Neuronal stem cell (in vitro differentiated cells): ENCODE results near the gene CTNNBIP1.

Source experiments
- DNase-seq: peaks from one replicate; pipeline ENCODE4 v3.0.0-alpha.2; 2013; ENCODE audit warnings: low spot score
- H2AFZ ChIP-seq: one replicate; pipeline ENCODE4 v1.6.1; 2013; ENCODE audit warnings: mild to moderate bottlenecking, low read length, inconsistent platforms
- H2AK5ac ChIP-seq: 2 replicates; pipeline ENCODE4 v1.6.1; 2013; ENCODE audit warnings: low read depth, mild to moderate bottlenecking, inconsistent platforms, low read length, moderate library complexity, mixed read lengths
- H2BK120ac ChIP-seq: 2 replicates; pipeline ENCODE4 v1.6.1; 2013; ENCODE audit warnings: low read depth, mild to moderate bottlenecking, inconsistent platforms, low read length, moderate library complexity, mixed read lengths
- H2BK12ac ChIP-seq: one replicate; pipeline ENCODE4 v1.6.1; 2013; ENCODE audit warnings: low read length, inconsistent platforms
- H2BK15ac ChIP-seq: 2 replicates; pipeline ENCODE4 v1.6.1; 2013; ENCODE audit warnings: mild to moderate bottlenecking, low read length, inconsistent platforms, mixed read lengths
- H2BK5ac ChIP-seq: one replicate; pipeline ENCODE4 v1.6.1; 2013; ENCODE audit warnings: inconsistent platforms, mild to moderate bottlenecking, low read length, moderate library complexity
- H3K14ac ChIP-seq: one replicate; pipeline ENCODE4 v1.6.1; 2013; ENCODE audit warnings: low read length, inconsistent platforms
- H3K18ac ChIP-seq: 2 replicates; pipeline ENCODE4 v1.6.1; 2013; ENCODE audit warnings: low read length, inconsistent platforms
- H3K23ac ChIP-seq: 2 replicates; pipeline ENCODE4 v1.6.1; 2013; ENCODE audit warnings: low read depth, mild to moderate bottlenecking, mixed read lengths, low read length, inconsistent platforms; ENCODE audit not compliant: poor library complexity
- H3K27ac ChIP-seq: replicated peaks from 3 replicates; pipeline ENCODE4 v1.5.1; 2013; ENCODE audit warnings: low read length, inconsistent platforms
- H3K27me3 ChIP-seq, 3 experiments: 2 replicates each; pipeline ENCODE4 v1.6.1; 2013; ENCODE audit warnings: low read length in 3 of 3, mild to moderate bottlenecking in 2 of 3, inconsistent platforms in 1 of 3, low read depth in 1 of 3, mixed read lengths in 1 of 3, moderate library complexity in 1 of 3; ENCODE audit not compliant: control insufficient read depth in 3 of 3, insufficient read depth in 3 of 3
- H3K36me3 ChIP-seq, 2 donors: replicated peaks in 1 of 2; 2 replicates each; pipeline ENCODE4 v1.6.1; 2013; ENCODE audit warnings: low read length in 2 of 2; ENCODE audit not compliant: control insufficient read depth in 2 of 2, insufficient read depth in 2 of 2
- H3K4ac ChIP-seq: 2 replicates; pipeline ENCODE4 v1.6.1; 2013; ENCODE audit warnings: inconsistent platforms, mild to moderate bottlenecking, low read length, moderate library complexity
- H3K4me1 ChIP-seq, 2 donors: 1 replicate in 1 of 2; 2 replicates in 1 of 2; pipeline ENCODE4 v1.6.1; 2013; ENCODE audit warnings: low read length in 2 of 2, low read depth in 1 of 2; ENCODE audit not compliant: control insufficient read depth in 2 of 2, insufficient read depth in 1 of 2
- H3K4me2 ChIP-seq: one replicate; pipeline ENCODE4 v1.6.1; 2013; ENCODE audit warnings: mild to moderate bottlenecking, low read length, inconsistent platforms; ENCODE audit not compliant: insufficient read depth, poor library complexity, severe bottlenecking
- H3K4me3 ChIP-seq, 2 donors: 2 replicates each; pipeline ENCODE4 v1.5.1; 2013; ENCODE audit warnings: low read length in 2 of 2, mild to moderate bottlenecking in 2 of 2, inconsistent platforms in 1 of 2, moderate library complexity in 1 of 2
- H3K79me1 ChIP-seq: one replicate; pipeline ENCODE4 v1.6.1; 2013; ENCODE audit warnings: low read depth, mild to moderate bottlenecking, inconsistent platforms, low read length, moderate library complexity
- H3K9ac ChIP-seq: one replicate; pipeline ENCODE4 v1.6.1; 2013; ENCODE audit warnings: mild to moderate bottlenecking, low read depth, low read length, inconsistent platforms; ENCODE audit not compliant: poor library complexity
- H3K9me3 ChIP-seq, 2 donors: replicated peaks in 1 of 2; 2 replicates each; pipeline versions ENCODE3 to v1.6.1; 2013; ENCODE audit warnings: low read length in 2 of 2, mild to moderate bottlenecking in 2 of 2, inconsistent platforms in 1 of 2, low read depth in 1 of 2, mixed read lengths in 1 of 2, moderate library complexity in 1 of 2; ENCODE audit not compliant: control insufficient read depth in 2 of 2, insufficient read depth in 1 of 2
- H4K8ac ChIP-seq: one replicate; pipeline ENCODE4 v1.6.1; 2013; ENCODE audit warnings: low read depth, mild to moderate bottlenecking, inconsistent platforms, low read length, moderate library complexity
- H4K91ac ChIP-seq: one replicate; pipeline ENCODE4 v1.6.1; 2013; ENCODE audit warnings: low read length, low read depth, mild to moderate bottlenecking, inconsistent platforms; ENCODE audit not compliant: poor library complexity
- WGBS, 2 donors: extraction: QIAGEN DNeasy Blood & Tissue Kit; methylation state at CpG; one replicate each; pipeline ENCODE4 v1.1.7; 2013; ENCODE audit warnings: missing lambda C conversion rate in 2 of 2, mixed read lengths in 1 of 2; ENCODE audit not compliant: insufficient read length in 2 of 2, insufficient replicate concordance in 1 of 2; ENCODE audit errors: extremely low coverage in 2 of 2; 5-methylcytosine and 5-hydroxymethylcytosine counted together

CTNNBIP1 gene

DNA sequence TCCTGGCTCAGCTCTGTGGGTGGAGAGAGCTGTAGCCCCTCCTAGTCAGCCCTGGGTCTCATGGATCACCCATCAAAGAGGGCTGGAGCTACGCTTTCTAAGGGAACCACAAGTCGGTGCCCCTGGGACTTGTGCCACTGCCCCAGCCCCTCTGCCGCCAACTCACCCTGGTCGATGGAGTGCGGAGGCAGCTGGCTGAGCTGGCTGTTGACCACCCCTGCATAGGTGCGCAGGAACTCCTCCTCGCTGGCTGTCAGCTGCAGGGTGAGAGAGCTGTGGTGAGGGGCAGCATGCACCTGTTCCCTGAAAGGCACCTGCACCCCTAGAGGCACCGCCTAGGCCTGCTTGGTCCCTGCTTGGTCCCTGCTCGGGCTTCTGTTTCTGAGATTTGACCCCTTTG, 39.0 kb downstream of the CTNNBIP1 start:
- WGBS, 2 donors = no CpG with 5 or more reads among the region's 9 CpGs
- H2BK12ac ChIP-seq = no peak overlapping the region
- no peaks in the 10 kb centered on the region for H3K27me3 ChIP-seq

DNA sequence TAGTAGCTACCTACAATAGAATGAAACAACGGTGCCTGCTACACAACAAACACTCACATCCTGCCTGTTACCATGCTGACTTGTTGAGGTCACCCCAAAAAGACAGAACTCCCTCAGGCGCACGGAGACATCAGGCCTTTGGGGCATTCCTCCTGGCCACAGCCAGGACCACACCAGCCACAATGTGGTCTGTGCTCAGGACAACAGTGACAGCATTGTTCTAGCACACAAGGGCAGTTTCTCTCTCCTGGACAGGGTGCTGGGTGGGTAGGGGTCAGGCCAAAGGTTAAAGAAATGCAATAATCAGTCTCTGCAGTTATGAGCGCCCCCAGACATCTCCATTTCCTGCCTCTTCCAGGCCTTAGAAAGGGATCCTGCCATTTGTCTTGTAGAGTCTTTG, 39.5 kb downstream of the CTNNBIP1 start:
- H2AFZ ChIP-seq = no peak overlapping the region
- no peak overlapping the region for H3K27ac ChIP-seq
- H2BK5ac ChIP-seq = no peak overlapping the region
- no peak overlapping the region for H2BK12ac ChIP-seq
- no peak overlapping the region for H3K18ac ChIP-seq
- no peak overlapping the region for H3K9ac ChIP-seq
- no peak for DNase-seq
- WGBS, 2 donors = no CpG with 5 or more reads among the region's 4 CpGs
- no peak overlapping the region for H4K8ac ChIP-seq
- no peaks in the 10 kb centered on the region for H3K27me3 ChIP-seq
- no peak overlapping the region for H4K91ac ChIP-seq
- H2BK15ac ChIP-seq = no peak overlapping the region
- H3K79me1 ChIP-seq = peaks cover 3% of the 10 kb centered on the region
- no peak overlapping the region for H3K4me3 ChIP-seq
- H3K14ac ChIP-seq = no peak overlapping the region
- H2BK120ac ChIP-seq = no peak overlapping the region
- no peak overlapping the region for H3K23ac ChIP-seq
- no peak overlapping the region for H3K4ac ChIP-seq
- peaks cover 36 to 40% of the 10 kb centered on the region in 2 donors for H3K36me3 ChIP-seq
- H3K9me3 ChIP-seq = no peaks in the 10 kb centered on the region
- peaks cover 6 to 7% of the 10 kb centered on the region in 2 donors for H3K4me1 ChIP-seq
- no peak overlapping the region for H2AK5ac ChIP-seq
- H3K4me2 ChIP-seq = no peak overlapping the region

More for the DNA sequence above, 39.0 kb downstream of the CTNNBIP1 start:
- no peak overlapping the region for H2AFZ ChIP-seq
- no peak overlapping the region for H2AK5ac ChIP-seq
- H3K14ac ChIP-seq = no peak overlapping the region
- no peak overlapping the region for H3K27ac ChIP-seq
- H4K91ac ChIP-seq = no peak overlapping the region
- H3K4ac ChIP-seq = no peak overlapping the region
- H4K8ac ChIP-seq = no peak overlapping the region
- no peak overlapping the region for H2BK15ac ChIP-seq
- peak overlapping the region; percentile 81 for H3K23ac ChIP-seq
- H3K9me3 ChIP-seq = no peaks in the 10 kb centered on the region
- DNase-seq = no peak
- H3K9ac ChIP-seq = no peak overlapping the region
- H3K36me3 ChIP-seq = peaks cover 34 to 40% of the 10 kb centered on the region in 2 donors
- no peak overlapping the region for H3K18ac ChIP-seq
- H3K4me2 ChIP-seq = no peak overlapping the region
- no peak overlapping the region for H2BK120ac ChIP-seq
- H3K4me3 ChIP-seq = no peak overlapping the region
- peaks cover 3% of the 10 kb centered on the region for H3K79me1 ChIP-seq
- H2BK5ac ChIP-seq = no peak overlapping the region
- peaks cover 6 to 8% of the 10 kb centered on the region in 2 donors for H3K4me1 ChIP-seq

DNA sequence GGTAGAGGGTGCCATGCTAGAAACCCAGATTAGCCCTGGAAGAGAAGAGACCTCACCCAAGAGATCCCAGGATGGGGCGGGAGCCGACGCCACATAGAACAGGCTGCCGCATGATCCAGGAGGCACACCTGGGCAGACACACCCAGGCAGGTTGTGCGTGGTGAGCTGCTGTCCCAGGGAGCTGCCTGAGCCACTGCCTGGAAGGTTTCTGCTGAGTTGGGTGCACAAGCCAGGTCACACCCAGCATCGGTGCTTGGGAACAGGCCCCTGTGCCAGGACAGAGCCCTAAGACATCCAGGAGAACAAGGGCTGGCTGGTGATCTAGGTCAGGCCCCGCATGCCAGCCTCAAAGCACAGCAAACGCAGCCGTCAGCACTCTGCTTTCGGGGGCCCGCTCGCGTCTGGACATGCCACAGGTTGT, 40.2 kb downstream of the CTNNBIP1 start:
- no peak overlapping the region for H3K14ac ChIP-seq
- no peak overlapping the region for H4K8ac ChIP-seq
- peaks cover 3% of the 10 kb centered on the region for H3K79me1 ChIP-seq
- H3K9ac ChIP-seq = no peak overlapping the region
- no peak overlapping the region for H3K4me2 ChIP-seq
- H3K4me3 ChIP-seq = no peak overlapping the region
- no peak overlapping the region for H2BK5ac ChIP-seq
- no peak for DNase-seq
- H4K91ac ChIP-seq = no peak overlapping the region
- H3K9me3 ChIP-seq = no peaks in the 10 kb centered on the region
- no CpG with 5 or more reads among the region's 13 CpGs for WGBS, 2 donors
- no peak overlapping the region for H2AFZ ChIP-seq
- H2AK5ac ChIP-seq = no peak overlapping the region
- H2BK120ac ChIP-seq = no peak overlapping the region
- no peaks in the 10 kb centered on the region for H3K4me1 ChIP-seq
- no peak overlapping the region for H3K18ac ChIP-seq
- H3K27me3 ChIP-seq = no peaks in the 10 kb centered on the region
- peaks cover 36 to 40% of the 10 kb centered on the region in 2 donors for H3K36me3 ChIP-seq
- H2BK15ac ChIP-seq = no peak overlapping the region
- no peak overlapping the region for H3K23ac ChIP-seq
- no peak overlapping the region for H3K4ac ChIP-seq
- H2BK12ac ChIP-seq = no peak overlapping the region
- no peak overlapping the region for H3K27ac ChIP-seq

DNA sequence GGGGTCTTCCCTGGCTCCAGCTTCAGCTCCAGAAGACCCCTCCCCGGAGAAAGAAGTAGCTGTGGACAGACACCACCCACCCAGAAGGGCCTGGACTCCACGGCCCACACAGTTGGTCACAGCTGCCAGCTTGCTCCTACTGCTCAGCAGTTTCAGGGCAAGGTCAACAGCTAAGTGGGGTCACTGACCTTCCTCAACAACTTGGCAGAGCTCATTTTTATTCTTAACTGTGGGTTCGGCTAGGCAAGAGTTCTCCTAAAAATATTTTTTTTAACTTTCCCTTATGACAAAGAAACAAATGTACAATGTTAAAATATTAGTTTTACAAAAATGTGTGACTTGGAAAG, 41.9 kb downstream of the CTNNBIP1 start:
- Histone ChIP-seq H3K27me3 (no peaks in the 10 kb centered on the region), H2BK15ac (no peak overlapping the region), H2BK12ac (no peak overlapping the region), H2AK5ac (no peak overlapping the region), H3K14ac (no peak overlapping the region), H3K9ac (peak overlapping the region; percentile 44), H4K8ac (no peak overlapping the region), H3K4me1 (no peaks in the 10 kb centered on the region), H2BK5ac (no peak overlapping the region), H3K9me3 (no peaks in the 10 kb centered on the region), H3K4ac (no peak overlapping the region), H3K23ac (no peak overlapping the region), H2BK120ac (no peak overlapping the region), H3K79me1 (no peaks in the 10 kb centered on the region), H3K27ac (no peak overlapping the region), H3K4me2 (no peak overlapping the region), H3K36me3 (peaks cover 36 to 40% of the 10 kb centered on the region in 2 donors), H4K91ac (no peak overlapping the region), H2AFZ (no peak overlapping the region), H3K18ac (no peak overlapping the region), H3K4me3 (no peak overlapping the region)
- no peak for DNase-seq
- no CpG with 5 or more reads among the region's 3 CpGs for WGBS, 2 donors
